22Rv1 (cell line): Measurements from ENCODE around the gene HTT.
"Not testable (repeated sequence)": the region's sequence is repeated elsewhere in the genome, so short reads cannot be mapped to it uniquely, and the experiment has no call there.

ENCODE experiments used
- H3K27ac ChIP-seq: fragments of 450-650 bp; 2 replicates; pipeline ENCODE4 v1.5.1; 2017
- CTCF ChIP-seq: fragments of 450-650 bp; IDR thresholded peaks from 2 replicates; pipeline ENCODE4 v1.5.1; 2017; ENCODE audit warnings: mild to moderate bottlenecking
- ZFX ChIP-seq: fragments of 450-650 bp; IDR thresholded peaks from 2 replicates; pipeline ENCODE4 v1.6.1; 2017; ENCODE audit warnings: antibody characterized with exemption, borderline replicate concordance

Gene HTT

DNA sequence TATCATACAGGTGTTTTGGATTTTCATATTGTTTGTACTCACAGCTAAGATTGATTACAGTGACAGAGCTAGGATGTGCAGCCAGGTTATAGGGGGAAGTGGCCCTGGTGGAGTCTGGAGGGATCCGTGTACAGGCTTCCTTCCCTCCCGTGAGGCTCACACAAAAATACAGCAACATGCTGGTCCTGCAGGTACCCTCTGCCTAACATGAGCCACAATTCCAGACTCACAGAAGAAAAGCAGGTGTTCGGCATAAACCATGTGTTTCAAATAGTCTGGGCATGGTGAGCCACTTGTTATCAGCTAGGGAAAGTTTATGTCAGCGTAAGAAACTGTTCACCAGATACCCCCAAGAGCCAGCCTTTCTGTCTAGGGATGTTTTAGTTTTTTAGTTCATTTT, 82.9 kb downstream of the HTT start:
- no peak for TF ChIP-seq ZFX
- no peak for TF ChIP-seq CTCF

GRCh38 chr4:3158841-3159240, 84.4 kb downstream of the HTT start:
- H3K27ac ChIP-seq, result no peak overlapping the region
- TF ChIP-seq CTCF (no peak), ZFX (no peak)

More for the DNA sequence above, 82.9 kb downstream of the HTT start:
- no peak overlapping the region for H3K27ac ChIP-seq

DNA sequence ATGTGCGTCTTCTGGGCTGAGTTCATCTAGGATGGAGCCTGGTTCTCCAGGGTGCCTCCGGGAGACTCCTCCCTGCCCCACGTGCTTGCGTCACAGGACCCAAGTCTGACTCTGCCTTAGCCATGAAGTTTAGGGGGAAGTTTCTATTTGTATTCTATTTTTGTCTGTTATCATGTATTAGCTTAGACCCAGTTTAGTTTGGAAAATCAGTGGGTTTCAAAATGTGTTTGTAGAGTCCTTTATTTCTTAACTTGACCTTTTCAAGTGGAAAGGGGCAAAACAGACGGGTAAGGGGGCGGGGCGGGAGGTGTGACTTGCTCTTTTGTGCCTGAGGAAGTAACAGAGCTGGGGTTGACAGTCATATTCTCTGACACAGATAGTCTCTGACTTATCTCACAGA, 86.0 kb downstream of the HTT start:
- TF ChIP-seq ZFX (no peak), CTCF (no peak)
- no peak overlapping the region for H3K27ac ChIP-seq

DNA sequence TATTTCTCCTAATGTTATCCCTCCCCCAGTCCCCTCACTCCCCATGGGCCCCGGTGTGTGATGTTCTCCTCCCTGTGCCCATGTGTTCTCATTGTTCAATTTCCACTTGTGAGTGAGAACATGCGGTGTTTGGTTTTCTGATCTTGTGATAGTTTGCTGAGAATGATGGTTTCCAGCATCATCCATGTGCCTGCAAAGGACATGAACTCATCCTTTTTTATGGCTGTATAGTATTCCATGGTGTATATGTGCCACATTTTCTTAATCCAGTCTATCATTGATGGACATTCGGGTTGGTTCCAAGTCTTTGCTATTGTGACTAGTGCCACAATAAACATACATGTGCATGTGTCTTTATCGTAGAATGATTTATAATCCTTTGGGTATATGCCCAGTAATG, 86.6 kb downstream of the HTT start:
- H3K27ac ChIP-seq, result not testable (repeated sequence)

DNA sequence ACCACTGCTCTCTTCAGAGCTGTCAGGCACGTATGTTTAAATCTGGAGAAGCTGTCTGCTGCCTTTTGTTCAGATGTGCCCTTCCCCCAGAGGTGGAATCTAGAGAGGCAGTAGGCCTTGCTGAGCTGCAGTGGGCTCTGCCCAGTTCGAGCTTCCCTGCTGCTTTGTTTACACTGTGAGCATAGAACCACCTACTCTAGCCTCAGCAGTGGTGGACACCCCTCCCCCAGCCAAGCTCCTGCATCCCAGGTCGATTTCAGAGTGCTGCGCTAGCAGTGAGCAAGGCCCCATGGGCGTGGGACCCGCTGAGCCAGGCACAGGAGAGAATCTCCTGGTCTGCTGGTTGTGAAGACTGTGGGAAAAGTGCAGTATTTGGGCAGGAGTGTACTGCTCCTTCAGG, 92.0 kb downstream of the HTT start:
- not testable (repeated sequence) for H3K27ac ChIP-seq

GRCh38 chr4:3168029-3168428, 93.5 kb downstream of the HTT start:
- TF ChIP-seq ZFX, result no peak
- TF ChIP-seq CTCF, result no peak
- no peak overlapping the region for H3K27ac ChIP-seq

- TF ChIP-seq CTCF (no peak), ZFX (no peak)
- no peak overlapping the region for H3K27ac ChIP-seq
Measured at GRCh38 chr4:3174371-3175338, 100.2 kb downstream of the HTT start.

- H3K27ac ChIP-seq, result no peak overlapping the region
- TF ChIP-seq CTCF (no peak), ZFX (no peak)
Measured at GRCh38 chr4:3176367-3177229, 102.1 kb downstream of the HTT start.
